K562 (cell line): ENCODE results near the gene OSBPL3. TPM values are rescaled to one million over a fixed set of nuclear protein-coding genes. Genes with fewer than 3 reads are reported as not detected.

ENCODE experiments used
- ATAC-seq: fragments of 200-7000 bp; cut with Tn5 transposase; 3 replicates; pipeline ENCODE4 v1.9.1; 2020; ENCODE audit warnings: moderate library complexity
- BruUV-seq: library from RNA; stranded (reverse); fragments of 400-500 nt; replicated peaks from 2 replicates; lab custom pipeline; 2021; lab: Mats Ljungman, UMichigan
- CTCF ChIA-PET: fragments of 300-600 bp; formaldehyde crosslinking; extraction: SDS; loops from one replicate; lab custom pipeline; 2021; ENCODE audit warnings: low intra/inter-chr PET ratio; lab: Yijun Ruan, JAX
- POLR2A ChIA-PET: fragments of 300-600, 350-650 bp; sonication (Branson Sonifier 250); formaldehyde crosslinking; extraction: SDS; loops from one replicate; lab custom pipeline; 2021; ENCODE audit warnings: antibody characterized with exemption, inconsistent platforms; lab: Yijun Ruan, JAX
- DNase-seq, 4 experiments: peaks; one replicate each; pipeline versions ENCODE4 v3.0.0 to v3.0.0-alpha.2; 2011 to 2018; ENCODE audit warnings: low spot score in 3 of 4, mixed read lengths in 3 of 4; ENCODE audit errors: extremely low read depth in 1 of 4
- FAIRE-seq: peaks from 2 replicates; lab custom pipeline; 2011; peaks lifted over from hg19 to GRCh38; lab: Jason Lieb, UNC
- H2AFZ ChIP-seq: 2 replicates; pipeline ENCODE4 v1.6.0; 2011; ENCODE audit warnings: low read depth, low read length, control low read depth, inconsistent platforms
- H3K27ac ChIP-seq: fragments of 200-600 bp; 3 replicates; pipeline ENCODE4 v1.8.0; 2011; ENCODE audit warnings: low read depth, mild to moderate bottlenecking, control low read depth, inconsistent platforms, low read length, moderate library complexity, mixed read lengths; ENCODE audit errors: extremely low read depth
- H3K27me3 ChIP-seq, 2 experiments: fragments of 300-600 bp in 1 of 2; 2 replicates in 1 of 2; 3 replicates in 1 of 2; pipeline versions ENCODE4 v1.6.0 to v1.8.0; 2011; ENCODE audit warnings: inconsistent platforms in 2 of 2, low read length in 2 of 2, mild to moderate bottlenecking in 1 of 2, mixed read lengths in 1 of 2, moderate library complexity in 1 of 2; ENCODE audit not compliant: control insufficient read depth in 2 of 2, insufficient read depth in 2 of 2
- H3K36me3 ChIP-seq: fragments of 300-600 bp; 3 replicates; pipeline ENCODE4 v1.8.0; 2011; ENCODE audit warnings: mild to moderate bottlenecking, low read length, inconsistent platforms; ENCODE audit not compliant: control insufficient read depth, insufficient read depth
- H3K4me1 ChIP-seq, 2 experiments: fragments of 200-600 bp in 1 of 2; replicated peaks in 1 of 2; 2 replicates in 1 of 2; 3 replicates in 1 of 2; pipeline versions ENCODE4 v1.5.1 to v1.8.0; 2011; ENCODE audit warnings: inconsistent platforms in 2 of 2, low read length in 2 of 2, mild to moderate bottlenecking in 1 of 2, mixed read lengths in 1 of 2, moderate library complexity in 1 of 2; ENCODE audit not compliant: control insufficient read depth in 2 of 2, insufficient read depth in 2 of 2
- H3K4me2 ChIP-seq: 2 replicates; pipeline ENCODE4 v1.6.1; 2011; ENCODE audit warnings: low read length, control low read depth, inconsistent platforms, mixed read lengths; ENCODE audit not compliant: insufficient read depth
- H3K4me3 ChIP-seq: fragments of 200-600 bp; sonication (generic), shearing (Covaris generic); 2 replicates; pipeline ENCODE4 v1.5.1; 2016; ENCODE audit warnings: control low read depth, inconsistent platforms
- H3K79me2 ChIP-seq: fragments of 200-600 bp; 3 replicates; pipeline ENCODE4 v1.8.0; 2011; ENCODE audit warnings: low read length, inconsistent platforms; ENCODE audit not compliant: control insufficient read depth, insufficient read depth
- H3K9ac ChIP-seq, 2 experiments: 2 replicates each; pipeline versions ENCODE4 v1.6.0 to v1.6.1; 2011; ENCODE audit warnings: low read depth in 2 of 2, low read length in 2 of 2, control low read depth in 1 of 2, inconsistent platforms in 1 of 2, mild to moderate bottlenecking in 1 of 2, mixed read lengths in 1 of 2; ENCODE audit not compliant: insufficient read depth in 1 of 2
- H3K9me1 ChIP-seq: one replicate; pipeline ENCODE4 v1.6.0; 2011; ENCODE audit warnings: inconsistent platforms, mild to moderate bottlenecking, low read length, moderate library complexity; ENCODE audit not compliant: control insufficient read depth, insufficient read depth
- H3K9me3 ChIP-seq: replicated peaks from 2 replicates; pipeline ENCODE4 v1.5.1; 2011; ENCODE audit warnings: low read depth, low read length, inconsistent platforms; ENCODE audit not compliant: control insufficient read depth, insufficient read depth
- H4K20me1 ChIP-seq: replicated peaks from 2 replicates; pipeline ENCODE4 v1.6.1; 2011; ENCODE audit warnings: low read length, inconsistent platforms, mixed read lengths; ENCODE audit not compliant: control insufficient read depth, insufficient read depth
- BCOR ChIP-seq: fragments of 450-650 bp; IDR thresholded peaks from 2 replicates; pipeline ENCODE4 v1.6.1; 2016
- FOXA3 ChIP-seq, 2 experiments: fragments of 450-650 bp in 1 of 2; sonication (generic) in 1 of 2; formaldehyde crosslinking; IDR thresholded peaks in 1 of 2; conservative IDR thresholded peaks in 1 of 2; 2 replicates each; pipeline versions ENCODE4 v1.4.0 to v1.8.0; 2020 to 2022; ENCODE audit warnings: mild to moderate bottlenecking in 2 of 2, missing genetic modification reagents in 1 of 2
- LEF1 ChIP-seq: fragments of 450-650 bp; IDR thresholded peaks from 2 replicates; pipeline ENCODE4 v1.6.1; 2016; ENCODE audit warnings: mild to moderate bottlenecking
- STAG1 ChIP-seq: sonication (generic); formaldehyde crosslinking; IDR thresholded peaks from 2 replicates; pipeline ENCODE4 v1.5.0; 2020; ENCODE audit warnings: missing genetic modification reagents, borderline replicate concordance
- ZNF384 ChIP-seq: IDR thresholded peaks from 2 replicates; pipeline ENCODE4 v1.6.1; 2012; ENCODE audit warnings: low read depth, low read length, improper control_type of control experiment
- WGBS: fragments of 100-300 bp; shearing (Covaris generic); methylation state at CpG from one replicate; pipeline ENCODE4 v1.1.6; 2016; ENCODE audit warnings: low coverage, mixed read lengths; ENCODE audit not compliant: insufficient coverage; ENCODE audit errors: missing lambda C conversion rate; 5-methylcytosine and 5-hydroxymethylcytosine counted together
- in situ Hi-C: fragments of 300-500 bp; cut with MboI; formaldehyde crosslinking; loops from 4 replicates; pipeline ENCODE4 v1.15.0; 2018; ENCODE audit warnings: inconsistent platforms, mixed read lengths
- intact Hi-C: fragments of 100-400 bp; cut with micrococcal nuclease; formaldehyde crosslinking; loops from 2 replicates; pipeline ENCODE4 v1.14.2; 2022
- polyA plus RNA-seq, 8 experiments: library from polyadenylated mRNA; depleted of rRNA in 4 of 8; stranded (reverse) in 5 of 8; unstranded in 3 of 8; fragments of >200 nt; fragmentation: Nextera tagmentation in 2 of 8; fragmentation: Illumina TruSeq in 1 of 8; extraction: Ambion mirVana in 2 of 8; extraction: Trizol in 1 of 8; gene quantifications; 2 replicates each; pipeline versions ENCODE4 v1.2.1 to v1.2.3, GENCODE V29; 2011 to 2014; ENCODE audit warnings: inconsistent platforms in 1 of 8, missing spikeins in 1 of 8
- total RNA-seq, 7 experiments: library from RNA; depleted of rRNA in 6 of 7; stranded (reverse); fragments of >200 nt in 6 of 7; fragmentation: Illumina TruSeq in 2 of 7; extraction: Trizol in 2 of 7; gene quantifications; 2 replicates each; pipeline versions ENCODE4 v1.2.1 to v1.2.3, GENCODE V29; 2011 to 2021; ENCODE audit warnings: low replicate concordance in 1 of 7
- TF ChIP-seq, protein P1 (sequence below): fragments of 450-650 bp; formaldehyde crosslinking; IDR thresholded peaks from 2 replicates; pipeline ENCODE4 v1.4.0; 2020; ENCODE audit warnings: mild to moderate bottlenecking, moderate library complexity
- TF ChIP-seq, protein P2 (sequence below): IDR thresholded peaks from 2 replicates; pipeline ENCODE4 v1.6.1; 2011; ENCODE audit warnings: borderline replicate concordance, low read depth, mild to moderate bottlenecking, moderate library complexity, low read length; ENCODE audit not compliant: insufficient read depth, poor library complexity, severe bottlenecking
- TF ChIP-seq, protein P3 (sequence below), 2 experiments: fragments of 450-650 bp; formaldehyde crosslinking in 1 of 2; IDR thresholded peaks; 2 replicates each; pipeline versions ENCODE4 v1.4.0 to v1.6.1; 2014 to 2020; ENCODE audit warnings: mild to moderate bottlenecking in 2 of 2, borderline replicate concordance in 1 of 2, low read depth in 1 of 2

The OSBPL3 gene
- total and polyA plus RNA-seq, 9 of the 15 experiments (the other 6 are each of a cell fraction or from before 2014, with no cell fraction given): 4.8 to 37.2 (median 26.5) TPM

DNA sequence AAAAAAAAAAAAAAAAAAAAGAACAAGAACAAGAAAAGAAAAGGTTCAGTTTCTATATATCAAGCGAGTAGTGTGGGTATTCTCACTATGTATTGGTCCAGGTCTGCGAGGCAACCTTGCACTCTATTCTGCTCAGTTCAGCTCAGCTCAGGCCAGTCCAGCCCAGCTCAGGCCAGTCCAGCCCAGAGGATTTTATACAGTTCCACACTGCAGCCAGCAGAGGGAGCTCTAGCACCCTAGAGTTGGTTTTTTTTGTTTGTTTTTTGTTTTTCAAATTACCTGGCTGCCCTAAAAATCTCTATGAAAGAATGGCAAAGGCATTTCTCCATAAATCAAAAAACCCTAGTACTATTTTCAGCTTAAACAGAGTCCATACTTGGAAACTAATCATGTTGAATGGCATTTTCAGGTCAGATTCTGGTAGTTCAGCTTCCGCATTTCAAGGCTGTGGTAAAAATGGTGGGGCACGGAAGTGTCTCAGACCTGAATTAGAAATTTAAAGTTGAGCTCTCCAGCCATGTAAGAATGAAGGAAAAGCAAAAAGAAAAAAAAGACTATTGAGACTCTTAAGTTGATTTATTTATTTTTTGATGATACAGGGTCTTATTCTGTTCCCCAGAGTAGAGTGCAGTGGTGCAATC lies 167.6 kb downstream of the OSBPL3 start:
- Histone ChIP-seq H3K4me1 (no peaks in the 10 kb centered on the region), H3K79me2 (no peaks in the 10 kb centered on the region), H3K4me2 (no peak overlapping the region), H2AFZ (no peak overlapping the region), H4K20me1 (no peaks in the 10 kb centered on the region), H3K4me3 (no peak overlapping the region), H3K27me3 (no peaks in the 10 kb centered on the region), H3K9me3 (no peaks in the 10 kb centered on the region), H3K36me3 (peaks cover 83% of the 10 kb centered on the region), H3K27ac (no peak overlapping the region), H3K9ac (no peak overlapping the region), H3K9me1 (no peaks in the 10 kb centered on the region)
- whole genome bisulfite sequencing: 50% methylated on average over 4 of the region's 4 CpGs
- in situ Hi-C loops: no loop called here
- intact Hi-C loops: loop anchor here (1.0 to 2.0 kb wide), 2 partner anchors 258 to 282 kb away; no protein-coding TSS in a partner anchor
- CTCF ChIA-PET: interaction anchor here (1.1 to 4.3 kb wide), 3 partner anchors 257 to 286 kb away, joined by 9 to 55 read pairs (median 16); no protein-coding TSS in a partner anchor
- FAIRE-seq (peak; percentile 94), ATAC-seq (peak; percentile 99), DNase-seq (peak; percentile 60 to 73 (median 64))
- POLR2A ChIA-PET: interaction anchor here (0.6 to 1.7 kb wide), 7 partner anchors 8 to 287 kb away, joined by 3 to 7 read pairs (median 4); no protein-coding TSS in a partner anchor
- BruUV-seq: no TSS peak
- peak; percentile 28; the same call in 1 of the 2 replicates for TF ChIP-seq STAG1 (CRISPR knock-in tag)
- peak; percentile 80 for TF ChIP-seq ZNF384
- TF ChIP-seq FOXA3 (CRISPR knock-in tag; conservative IDR thresholded peaks at IDR 0.05 in 1 of 2, IDR thresholded peaks at IDR 0.05 in 1 of 2): 0 out of 4 replicates have a peak, but pooled peaks of 1 of the 2 experiments have one; percentile 9
- TF ChIP-seq, protein P1, sequence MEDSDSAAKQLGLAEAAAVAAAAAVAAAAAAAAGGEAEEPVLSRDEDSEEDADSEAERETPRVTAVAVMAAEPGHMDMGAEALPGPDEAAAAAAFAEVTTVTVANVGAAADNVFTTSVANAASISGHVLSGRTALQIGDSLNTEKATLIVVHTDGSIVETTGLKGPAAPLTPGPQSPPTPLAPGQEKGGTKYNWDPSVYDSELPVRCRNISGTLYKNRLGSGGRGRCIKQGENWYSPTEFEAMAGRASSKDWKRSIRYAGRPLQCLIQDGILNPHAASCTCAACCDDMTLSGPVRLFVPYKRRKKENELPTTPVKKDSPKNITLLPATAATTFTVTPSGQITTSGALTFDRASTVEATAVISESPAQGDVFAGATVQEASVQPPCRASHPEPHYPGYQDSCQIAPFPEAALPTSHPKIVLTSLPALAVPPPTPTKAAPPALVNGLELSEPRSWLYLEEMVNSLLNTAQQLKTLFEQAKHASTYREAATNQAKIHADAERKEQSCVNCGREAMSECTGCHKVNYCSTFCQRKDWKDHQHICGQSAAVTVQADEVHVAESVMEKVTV (CRISPR knock-in tag): peak; percentile 71
- TF ChIP-seq LEF1: peak; percentile 48; the same call in 1 of the 2 replicates
- peak; percentile 35; the same call in 1 of the 2 replicates for TF ChIP-seq BCOR
- TF ChIP-seq, protein P2, sequence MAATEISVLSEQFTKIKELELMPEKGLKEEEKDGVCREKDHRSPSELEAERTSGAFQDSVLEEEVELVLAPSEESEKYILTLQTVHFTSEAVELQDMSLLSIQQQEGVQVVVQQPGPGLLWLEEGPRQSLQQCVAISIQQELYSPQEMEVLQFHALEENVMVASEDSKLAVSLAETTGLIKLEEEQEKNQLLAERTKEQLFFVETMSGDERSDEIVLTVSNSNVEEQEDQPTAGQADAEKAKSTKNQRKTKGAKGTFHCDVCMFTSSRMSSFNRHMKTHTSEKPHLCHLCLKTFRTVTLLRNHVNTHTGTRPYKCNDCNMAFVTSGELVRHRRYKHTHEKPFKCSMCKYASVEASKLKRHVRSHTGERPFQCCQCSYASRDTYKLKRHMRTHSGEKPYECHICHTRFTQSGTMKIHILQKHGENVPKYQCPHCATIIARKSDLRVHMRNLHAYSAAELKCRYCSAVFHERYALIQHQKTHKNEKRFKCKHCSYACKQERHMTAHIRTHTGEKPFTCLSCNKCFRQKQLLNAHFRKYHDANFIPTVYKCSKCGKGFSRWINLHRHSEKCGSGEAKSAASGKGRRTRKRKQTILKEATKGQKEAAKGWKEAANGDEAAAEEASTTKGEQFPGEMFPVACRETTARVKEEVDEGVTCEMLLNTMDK: peak; percentile 73
- TF ChIP-seq, protein P3, sequence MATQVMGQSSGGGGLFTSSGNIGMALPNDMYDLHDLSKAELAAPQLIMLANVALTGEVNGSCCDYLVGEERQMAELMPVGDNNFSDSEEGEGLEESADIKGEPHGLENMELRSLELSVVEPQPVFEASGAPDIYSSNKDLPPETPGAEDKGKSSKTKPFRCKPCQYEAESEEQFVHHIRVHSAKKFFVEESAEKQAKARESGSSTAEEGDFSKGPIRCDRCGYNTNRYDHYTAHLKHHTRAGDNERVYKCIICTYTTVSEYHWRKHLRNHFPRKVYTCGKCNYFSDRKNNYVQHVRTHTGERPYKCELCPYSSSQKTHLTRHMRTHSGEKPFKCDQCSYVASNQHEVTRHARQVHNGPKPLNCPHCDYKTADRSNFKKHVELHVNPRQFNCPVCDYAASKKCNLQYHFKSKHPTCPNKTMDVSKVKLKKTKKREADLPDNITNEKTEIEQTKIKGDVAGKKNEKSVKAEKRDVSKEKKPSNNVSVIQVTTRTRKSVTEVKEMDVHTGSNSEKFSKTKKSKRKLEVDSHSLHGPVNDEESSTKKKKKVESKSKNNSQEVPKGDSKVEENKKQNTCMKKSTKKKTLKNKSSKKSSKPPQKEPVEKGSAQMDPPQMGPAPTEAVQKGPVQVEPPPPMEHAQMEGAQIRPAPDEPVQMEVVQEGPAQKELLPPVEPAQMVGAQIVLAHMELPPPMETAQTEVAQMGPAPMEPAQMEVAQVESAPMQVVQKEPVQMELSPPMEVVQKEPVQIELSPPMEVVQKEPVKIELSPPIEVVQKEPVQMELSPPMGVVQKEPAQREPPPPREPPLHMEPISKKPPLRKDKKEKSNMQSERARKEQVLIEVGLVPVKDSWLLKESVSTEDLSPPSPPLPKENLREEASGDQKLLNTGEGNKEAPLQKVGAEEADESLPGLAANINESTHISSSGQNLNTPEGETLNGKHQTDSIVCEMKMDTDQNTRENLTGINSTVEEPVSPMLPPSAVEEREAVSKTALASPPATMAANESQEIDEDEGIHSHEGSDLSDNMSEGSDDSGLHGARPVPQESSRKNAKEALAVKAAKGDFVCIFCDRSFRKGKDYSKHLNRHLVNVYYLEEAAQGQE (IDR thresholded peaks at IDR 0.05; ENCODE audit: borderline replicate concordance): peak; percentile 98
- TF ChIP-seq, protein P3 (CRISPR knock-in tag; IDR thresholded peaks at IDR 0.05; ENCODE audit: low read depth): no peak
